GM21825 (cell line): ENCODE results near the gene AKR7A3.
"Not testable (repeated sequence)": the region's sequence is repeated elsewhere in the genome, so short reads cannot be mapped to it uniquely, and the experiment has no call there.

Source experiments
- ATAC-seq: cut with Tn5 transposase; IDR thresholded peaks from one replicate; pipeline ENCODE4 v1.9.1; 2021; ENCODE audit warnings: mild to moderate bottlenecking, moderate library complexity; ENCODE audit not compliant: unreplicated experiment

The AKR7A3 gene

DNA sequence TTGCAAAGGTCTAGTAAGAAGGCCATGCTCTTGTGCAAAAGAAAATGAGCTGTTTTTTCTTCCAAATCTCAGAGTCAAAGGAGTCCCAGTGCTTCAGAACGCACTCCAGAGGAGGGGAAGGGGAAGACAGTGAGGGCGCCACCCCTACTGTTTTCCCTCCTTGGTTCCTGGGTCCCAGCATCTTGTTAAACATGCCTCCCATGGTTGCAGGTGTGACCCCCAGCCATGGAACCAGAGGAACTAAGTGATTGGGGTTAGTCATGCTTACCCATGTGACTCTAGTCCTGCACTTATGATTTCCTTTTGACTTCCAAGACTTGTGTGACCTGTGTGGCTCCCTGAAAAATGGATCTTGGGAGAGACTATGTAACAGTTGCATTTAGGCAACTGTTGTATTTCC, 6.1 kb upstream of the AKR7A3 start:
- ATAC-seq = no peak

DNA sequence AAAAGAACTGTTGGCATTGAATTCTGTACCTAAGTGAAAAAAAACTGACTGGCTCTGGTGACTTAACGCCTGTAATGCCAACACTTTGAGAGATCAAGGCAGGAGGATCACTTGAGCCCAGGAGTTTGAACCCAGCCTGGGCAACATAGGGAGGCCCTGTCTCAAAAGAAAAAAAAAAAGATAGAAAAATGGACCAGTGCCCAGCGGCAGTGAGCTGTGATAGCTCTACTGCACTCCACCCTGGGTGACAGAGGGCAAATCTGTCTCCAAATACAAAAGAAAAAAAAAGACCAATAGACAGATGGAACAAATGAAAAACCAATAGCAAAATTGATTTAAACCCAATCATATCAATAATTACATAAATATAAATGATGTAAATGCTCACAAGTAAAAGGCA, 674 bp upstream of the AKR7A3 start:
- ATAC-seq = no peak

DNA sequence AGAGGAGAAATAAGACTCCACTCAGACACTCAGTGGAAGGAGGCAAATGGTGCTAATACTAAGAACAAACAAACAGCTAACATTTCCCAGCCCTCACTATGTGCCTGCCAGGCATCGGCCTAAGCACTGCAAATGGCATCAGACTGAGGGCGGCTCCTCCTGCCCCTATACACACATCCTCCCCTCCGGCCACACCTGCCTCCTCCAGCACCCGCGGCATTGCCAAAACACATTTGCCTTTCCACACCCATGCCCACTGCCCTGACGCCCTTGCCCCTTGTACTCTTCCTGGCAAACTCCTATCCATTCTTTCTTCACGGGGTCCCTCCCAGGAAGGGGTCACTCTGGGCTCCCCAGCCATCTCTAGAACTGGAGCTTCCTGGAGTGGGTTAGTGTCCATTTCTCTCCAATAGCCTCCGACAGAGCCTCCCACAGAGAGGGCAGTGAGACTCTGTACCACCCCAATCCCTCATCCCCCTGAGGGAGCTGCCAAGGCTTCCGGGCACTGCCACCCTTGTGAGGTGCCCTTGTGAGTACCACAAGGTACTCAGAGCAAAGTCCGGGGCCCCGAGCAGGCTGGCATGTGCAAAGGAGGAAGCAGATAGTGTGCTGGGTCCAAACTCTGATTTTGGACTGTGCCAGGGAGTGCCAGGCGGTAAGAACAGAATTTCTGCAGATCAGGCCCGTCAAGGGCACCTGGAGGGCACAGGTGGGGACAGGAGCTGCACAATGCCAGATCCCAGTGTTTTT, 959 bp downstream of the AKR7A3 start:
- ATAC-seq = no peak

DNA sequence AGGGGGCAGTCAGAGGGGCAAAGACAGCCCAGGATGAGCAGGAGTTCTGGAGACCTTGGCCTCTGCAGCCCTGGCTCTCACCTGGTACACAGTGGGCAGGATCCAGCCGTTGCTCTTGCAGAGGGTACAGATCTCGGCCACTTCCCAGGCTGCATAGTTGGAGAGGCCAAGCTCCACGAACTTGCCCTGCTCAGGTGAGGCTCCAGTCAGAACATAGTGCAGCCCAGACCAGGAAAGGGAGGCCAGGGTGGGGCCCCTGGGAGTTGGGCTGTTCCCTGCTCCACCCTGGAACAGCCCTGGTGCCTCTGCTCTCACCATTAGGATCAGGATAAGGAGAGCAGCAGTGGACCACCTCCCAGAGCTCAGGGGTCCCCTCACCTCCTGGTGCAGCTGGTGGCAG, 2.8 kb downstream of the AKR7A3 start:
- not testable (repeated sequence) for ATAC-seq

DNA sequence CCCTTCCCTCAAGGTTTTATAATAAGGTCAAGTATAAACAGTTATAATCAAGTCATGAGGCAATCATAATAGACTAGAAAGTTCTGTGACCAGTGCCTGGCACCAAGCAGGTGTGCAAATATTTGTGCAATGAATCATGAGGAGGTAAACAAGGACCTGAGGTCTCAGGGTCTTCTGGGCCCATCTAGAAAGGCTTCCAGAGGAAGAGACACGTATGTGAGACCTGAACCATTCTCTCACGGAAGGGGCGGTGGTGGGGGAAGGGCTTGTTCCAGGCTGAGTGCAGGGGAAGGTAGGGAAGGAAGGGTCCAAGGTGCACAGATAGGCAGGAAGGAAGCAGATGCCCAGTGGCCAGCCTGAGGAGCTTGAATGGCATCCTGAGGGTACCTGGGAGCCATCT, 3.2 kb downstream of the AKR7A3 start:
- not testable (repeated sequence) for ATAC-seq

DNA sequence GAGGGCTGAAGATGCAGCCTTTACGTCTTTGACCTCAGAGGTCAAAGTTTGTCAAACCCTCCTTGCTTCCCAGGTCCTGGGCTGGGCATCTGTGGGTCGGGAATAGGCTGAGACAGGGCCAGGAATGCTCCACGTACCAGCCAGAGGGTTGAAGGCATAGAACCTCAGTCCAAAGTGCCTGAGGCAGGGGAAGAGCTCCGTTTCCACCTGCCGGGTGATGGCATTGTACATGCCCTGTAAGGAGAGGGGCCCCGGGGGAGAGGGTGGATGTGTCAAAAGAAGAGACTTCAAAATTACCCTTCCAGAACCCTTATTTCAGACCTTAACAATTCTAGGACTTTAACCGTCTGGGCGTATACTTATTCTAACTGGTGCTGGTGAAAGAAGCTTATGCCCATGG, 3.7 kb downstream of the AKR7A3 start:
- ATAC-seq = no peak

DNA sequence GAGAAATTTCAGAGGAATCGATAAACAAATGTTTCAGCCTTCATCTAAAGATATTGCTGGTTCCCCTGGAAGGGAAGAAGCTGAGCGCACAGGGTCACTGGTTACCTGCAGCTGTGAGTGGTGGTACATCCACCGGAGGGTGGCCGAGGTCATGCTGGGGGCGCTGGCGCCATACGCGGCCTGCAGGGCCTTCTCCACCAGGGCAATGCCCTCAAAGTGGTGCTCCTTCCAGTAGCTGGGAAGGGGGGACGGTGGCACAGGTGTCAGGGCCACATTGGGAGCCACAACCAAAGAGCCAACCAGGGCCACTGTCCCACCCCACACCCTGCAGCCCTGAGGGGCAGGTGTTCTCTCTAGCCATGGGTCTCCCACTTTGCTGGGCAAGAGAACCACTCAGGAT, 4.7 kb downstream of the AKR7A3 start:
- ATAC-seq = no peak

DNA sequence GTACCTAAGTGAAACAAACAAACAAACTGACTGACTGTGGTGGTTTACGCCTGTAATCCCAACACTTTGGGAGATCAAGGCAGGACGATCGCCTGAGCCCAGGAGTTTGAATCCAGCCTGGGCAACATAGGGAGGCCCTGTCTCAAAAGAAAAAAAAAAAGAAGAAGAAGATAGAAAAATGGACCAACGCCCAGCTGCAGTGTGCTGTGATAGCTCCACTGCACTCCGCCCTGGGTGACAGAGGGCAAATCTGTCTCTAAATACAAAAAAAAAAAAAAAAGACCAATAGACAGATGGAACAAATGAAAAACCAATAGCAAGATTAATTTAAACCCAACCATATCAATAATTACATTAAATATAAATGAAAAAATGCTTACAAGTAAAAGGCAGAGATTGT, 13.9 kb downstream of the AKR7A3 start:
- ATAC-seq = no peak

DNA sequence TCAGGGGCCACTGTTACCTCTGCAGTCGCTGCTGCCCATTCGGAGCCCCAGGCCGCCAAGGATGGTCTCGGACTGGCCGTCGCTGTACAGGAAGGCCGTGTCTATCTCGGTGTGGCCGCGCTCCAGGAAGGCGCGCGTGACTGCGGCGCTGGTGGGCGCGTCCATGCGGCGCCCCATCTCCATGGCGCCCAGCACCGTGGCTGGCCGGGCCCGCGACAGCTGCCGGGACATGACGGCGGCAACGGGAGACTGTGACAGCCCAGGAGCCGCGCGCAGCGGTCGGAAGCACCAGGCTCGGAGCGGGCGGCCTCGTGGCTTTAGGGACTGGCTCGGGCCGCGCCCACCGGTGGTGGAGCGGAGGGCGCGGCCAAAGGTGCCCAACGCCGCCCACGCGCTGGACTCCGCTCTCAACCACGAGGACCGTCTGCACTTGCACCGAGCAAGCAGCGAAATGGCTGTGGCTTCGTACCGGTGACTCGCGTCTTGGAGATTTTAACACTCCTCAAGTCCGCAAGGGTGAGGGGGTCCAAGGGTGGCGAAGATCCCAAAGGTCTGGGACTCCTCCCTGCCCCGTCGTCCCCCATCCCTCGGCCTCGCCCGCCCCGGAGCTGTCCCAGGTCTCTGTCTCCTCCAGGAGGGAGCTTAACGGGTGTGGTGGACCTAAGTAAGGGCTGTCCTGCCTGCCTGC, 14.6 kb downstream of the AKR7A3 start:
- not testable (repeated sequence) for ATAC-seq

DNA sequence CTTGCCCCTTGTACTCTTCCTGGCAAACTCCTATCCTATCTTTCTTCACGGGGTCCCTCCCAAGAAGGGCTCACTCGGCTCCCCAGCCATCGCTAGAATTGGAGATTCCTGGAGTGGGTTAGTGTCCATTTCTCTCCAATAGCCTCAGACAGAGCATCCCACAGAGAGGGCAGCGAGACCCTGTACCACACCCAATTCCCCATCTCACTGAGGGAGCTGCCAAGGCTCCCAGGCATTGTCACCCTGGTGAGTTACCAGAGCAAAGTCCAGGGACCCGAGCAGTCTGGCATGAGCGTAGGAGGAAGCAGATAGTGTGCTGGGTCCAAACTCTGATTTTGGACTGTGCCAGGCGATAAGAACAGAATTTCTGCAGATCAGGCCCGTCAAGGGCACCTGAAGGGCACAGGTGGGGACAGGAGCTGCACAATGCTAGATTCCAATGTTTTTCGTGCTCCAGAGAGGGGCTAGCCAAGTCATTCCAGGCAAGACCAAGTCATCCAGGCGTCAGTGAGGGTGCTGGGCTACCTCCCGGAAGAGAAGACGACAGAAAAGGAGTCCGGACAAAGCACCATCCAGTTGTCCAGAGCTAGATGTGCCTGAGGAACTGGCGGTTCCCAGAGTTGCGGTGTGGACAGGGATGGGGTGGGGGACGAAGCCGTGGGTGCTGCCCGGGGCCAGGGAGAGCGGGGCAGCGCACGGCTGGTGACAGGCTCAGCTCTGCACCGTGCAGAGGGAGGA, 15.3 kb downstream of the AKR7A3 start:
- no peak for ATAC-seq

DNA sequence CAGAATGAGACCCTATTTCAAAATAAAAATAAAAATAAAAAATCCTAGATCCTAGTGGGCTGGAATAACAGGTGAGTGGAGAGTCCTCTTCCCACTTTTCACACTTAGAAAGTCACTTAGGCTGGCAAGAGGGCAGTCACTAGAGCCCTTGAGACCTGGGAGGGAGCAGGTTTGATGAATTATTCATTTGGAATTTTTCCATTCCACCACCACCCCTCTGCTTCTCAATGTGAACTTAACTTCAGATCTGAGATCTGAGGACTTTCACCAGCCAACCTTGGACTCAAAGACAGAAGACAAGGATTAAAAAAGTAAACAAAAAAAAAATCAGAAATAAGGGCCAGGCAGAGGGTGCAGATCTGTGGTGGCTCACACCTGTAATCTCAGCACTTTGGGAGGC, 16.5 kb downstream of the AKR7A3 start:
- ATAC-seq = no peak

DNA sequence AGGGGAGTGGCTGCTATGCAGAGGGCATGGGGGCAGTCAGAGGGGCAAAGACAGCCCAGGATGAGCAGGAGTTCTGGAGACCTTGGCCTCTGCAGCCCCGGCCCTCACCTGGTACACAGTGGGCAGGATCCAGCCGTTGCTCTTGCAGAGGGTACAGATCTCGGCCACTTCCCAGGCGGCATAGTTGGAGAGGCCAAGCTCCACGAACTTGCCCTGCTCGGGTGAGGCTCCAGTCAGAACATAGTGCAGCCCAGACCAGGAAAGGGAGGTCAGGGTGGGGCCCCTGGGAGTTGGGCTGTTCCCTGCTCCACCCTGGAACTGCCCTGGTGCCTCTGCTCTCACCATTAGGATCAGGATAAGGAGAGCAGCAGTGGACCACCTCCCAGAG, 18.2 kb downstream of the AKR7A3 start:
- ATAC-seq = not testable (repeated sequence)

DNA sequence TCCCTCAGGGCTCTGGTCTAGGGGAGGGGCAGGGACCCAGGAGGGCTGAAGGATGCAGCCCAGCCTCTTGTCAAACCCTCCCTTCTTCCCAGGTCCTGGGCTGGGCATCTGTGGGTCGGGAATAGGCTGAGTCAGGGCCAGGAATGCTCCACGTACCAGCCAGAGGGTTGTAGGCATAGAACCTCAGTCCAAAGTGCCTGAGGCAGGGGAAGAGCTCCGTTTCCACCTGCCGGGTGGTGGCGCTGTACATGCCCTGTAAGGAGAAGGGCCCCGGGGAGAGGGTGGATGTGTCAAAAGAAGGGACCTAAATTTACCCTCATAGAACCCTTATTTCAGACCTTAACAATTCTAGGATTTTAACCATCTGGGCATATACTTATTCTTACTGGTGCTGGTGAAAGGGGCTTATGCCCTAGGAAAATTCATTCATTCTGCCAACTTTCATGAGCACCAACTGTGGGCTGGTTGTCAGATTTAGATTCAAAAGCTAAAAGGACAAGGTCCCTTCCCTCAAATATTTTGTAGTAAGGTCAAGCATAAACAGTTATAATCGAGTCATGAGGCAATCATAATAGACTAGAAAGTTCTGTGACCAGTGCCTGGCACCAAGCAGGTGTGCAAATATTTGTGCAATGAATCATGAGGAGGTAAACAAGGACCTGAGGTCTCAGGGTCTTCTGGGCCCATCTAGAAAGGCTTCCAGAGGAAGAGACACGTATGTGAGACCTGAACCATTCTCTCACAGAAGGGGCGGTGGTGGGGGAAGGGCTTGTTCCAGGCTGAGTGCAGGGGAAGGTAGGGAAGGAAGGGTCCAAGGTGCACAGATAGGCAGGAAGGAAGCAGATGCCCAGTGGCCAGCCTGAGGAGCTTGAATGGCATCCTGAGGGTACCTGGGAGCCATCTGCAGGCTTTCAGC, 18.9 kb downstream of the AKR7A3 start:
- ATAC-seq = not testable (repeated sequence)

DNA sequence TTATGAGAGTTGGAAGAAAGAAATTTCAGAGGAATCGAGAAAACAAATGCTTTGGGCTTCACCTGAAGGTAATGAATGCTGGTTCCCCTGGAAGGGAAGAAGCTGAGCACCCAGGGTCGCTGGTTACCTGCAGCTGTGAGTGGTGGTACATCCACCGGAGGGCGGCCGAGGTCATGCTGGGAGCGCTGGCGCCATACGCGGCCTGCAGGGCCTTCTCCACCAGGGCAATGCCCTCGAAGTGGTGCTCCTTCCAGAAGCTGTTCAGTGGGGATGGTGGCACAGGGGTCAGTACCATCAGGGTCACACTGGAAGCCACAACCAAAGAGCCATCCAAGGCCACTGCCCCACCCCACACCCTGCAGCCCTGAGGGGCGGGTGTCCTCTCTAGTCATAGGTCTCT, 20.1 kb downstream of the AKR7A3 start:
- no peak for ATAC-seq

DNA sequence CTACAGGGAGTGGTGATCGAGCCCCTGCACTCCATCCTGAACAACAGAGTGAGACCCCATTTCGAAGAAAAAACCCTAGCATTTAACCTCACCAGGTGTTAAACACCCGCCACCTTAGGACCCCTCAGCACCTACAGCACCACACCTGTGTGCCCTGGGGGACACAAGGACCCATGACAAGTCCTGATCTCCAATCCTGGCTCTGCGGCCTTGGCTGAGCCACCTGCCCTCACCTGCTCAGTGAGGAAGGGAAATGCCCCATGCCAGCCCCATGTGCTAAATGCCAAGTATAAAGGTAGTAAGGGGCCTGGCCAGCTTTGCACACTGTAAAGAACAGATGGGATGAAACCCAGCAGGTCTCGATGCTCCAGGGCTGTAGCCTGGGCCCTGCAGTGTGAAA, 25.8 kb downstream of the AKR7A3 start:
- ATAC-seq = no peak

DNA sequence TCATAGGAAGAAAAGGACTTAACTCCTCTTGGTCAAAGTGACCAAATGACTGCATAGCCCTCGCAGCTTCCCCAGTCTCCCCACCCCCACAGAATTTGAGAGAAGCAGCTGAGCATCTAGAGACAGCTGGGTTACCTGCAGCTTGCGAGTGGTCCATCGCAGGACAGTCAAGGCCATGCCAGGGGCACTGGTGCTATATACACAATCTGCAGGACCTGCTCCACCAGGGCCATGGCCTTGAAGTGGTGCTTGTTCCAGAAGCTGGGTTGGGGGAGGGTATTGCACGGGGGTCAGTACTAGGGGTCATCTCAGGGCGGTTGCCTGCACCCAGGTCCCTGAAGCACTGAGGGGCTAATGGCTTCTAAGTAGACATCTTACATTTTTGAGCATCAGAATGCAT, 26.5 kb downstream of the AKR7A3 start:
- ATAC-seq = no peak

DNA sequence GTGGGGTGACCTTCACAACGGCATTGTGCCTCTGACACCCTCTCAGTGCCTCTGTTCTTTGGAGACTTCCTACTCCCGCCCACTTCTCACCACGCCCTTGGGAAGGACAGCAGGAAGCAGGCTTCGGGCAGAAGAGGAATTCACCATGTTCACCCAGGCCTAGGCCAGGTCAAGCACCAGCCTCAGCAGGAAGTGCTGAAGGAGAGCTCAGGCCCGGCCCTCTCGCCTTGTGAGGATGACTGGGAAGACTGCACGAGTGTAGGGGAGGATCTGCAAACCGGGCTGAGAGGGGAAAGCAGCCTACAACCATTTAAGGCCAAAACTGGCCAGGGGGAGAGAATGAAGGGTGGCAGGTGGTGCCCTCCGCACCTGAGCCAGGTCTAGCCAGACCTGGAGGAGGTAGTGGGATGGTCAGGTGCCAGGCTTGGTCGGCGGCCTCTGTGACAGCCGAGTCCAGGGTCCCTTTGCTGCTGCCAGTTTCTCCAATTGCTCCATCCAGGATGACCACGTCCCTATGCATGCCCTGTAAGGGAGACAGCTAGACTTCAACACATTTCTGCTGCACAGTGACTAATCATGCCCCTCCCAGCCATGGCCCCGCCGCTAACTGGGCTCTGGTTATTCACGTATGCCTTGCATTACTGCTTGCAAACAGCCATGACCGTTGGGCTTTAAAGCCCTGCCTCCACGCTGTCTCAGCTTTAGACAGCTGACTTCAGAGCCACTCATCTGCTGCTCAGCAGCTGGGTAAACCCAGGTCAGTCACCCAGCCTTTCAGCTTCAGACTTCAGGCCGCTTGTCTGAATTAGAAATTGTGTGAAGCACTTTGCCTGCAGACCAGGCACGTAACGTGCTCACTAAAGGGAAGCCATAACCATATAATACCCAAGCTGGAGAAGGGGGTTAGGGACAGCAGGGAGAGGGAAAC, 28.1 kb downstream of the AKR7A3 start:
- ATAC-seq = no peak

DNA sequence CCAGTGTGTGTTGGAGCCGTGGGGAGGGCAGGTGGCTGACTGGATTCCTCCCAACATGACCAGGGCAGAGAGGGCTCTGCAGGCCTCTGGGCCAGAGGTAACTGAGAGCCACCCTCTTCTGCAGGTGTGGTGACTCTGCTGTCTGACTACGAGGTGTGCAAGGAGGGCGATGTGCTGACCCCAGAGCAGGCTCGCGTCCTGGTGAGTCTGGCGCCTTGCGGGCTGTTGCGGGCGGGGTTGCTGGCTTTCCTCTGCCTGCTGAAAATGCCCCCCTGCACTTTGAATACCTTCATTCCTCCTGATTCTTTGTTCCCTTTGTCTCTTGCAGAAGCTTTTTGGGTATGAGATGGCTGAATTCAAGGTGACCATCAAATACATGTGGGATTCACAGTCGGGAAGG, 30.2 kb downstream of the AKR7A3 start:
- no peak for ATAC-seq

DNA sequence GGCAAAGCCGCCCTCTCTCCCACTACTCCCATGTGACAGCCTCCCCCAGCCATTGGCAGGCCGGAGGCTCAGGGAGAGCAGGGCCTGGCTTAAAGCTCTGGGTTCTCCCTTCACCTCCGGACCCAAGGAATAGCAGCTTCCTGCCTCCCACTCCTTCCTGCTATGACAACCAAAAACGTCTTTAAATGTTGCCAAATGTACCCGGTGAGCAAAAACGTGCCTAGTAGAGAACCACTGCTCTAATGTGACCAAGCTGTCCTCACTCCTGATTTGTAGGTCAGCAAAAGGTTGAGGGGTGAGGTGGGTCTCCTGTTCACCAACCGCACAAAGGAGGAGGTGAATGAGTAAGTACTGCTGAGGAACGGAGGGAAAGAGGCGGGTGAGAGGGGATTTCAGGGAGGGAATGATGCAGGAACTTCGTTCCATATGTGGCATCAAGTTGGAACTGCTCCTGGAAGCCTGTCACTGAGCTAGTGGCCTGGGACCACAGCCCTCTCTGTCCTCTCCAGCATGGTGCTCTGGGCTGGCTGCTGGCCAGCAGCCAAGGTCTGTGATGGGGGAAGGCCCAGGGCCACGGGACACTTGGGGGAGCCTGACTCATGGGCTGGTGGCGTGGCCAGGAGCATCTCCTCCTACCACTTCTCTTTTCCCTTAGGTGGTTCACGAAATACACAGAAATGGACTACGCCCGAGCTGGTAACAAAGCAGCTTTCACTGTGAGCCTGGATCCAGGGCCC, 31.2 kb downstream of the AKR7A3 start:
- no peak for ATAC-seq
